Epithelial cell of prostate (primary cell): ENCODE results near the gene NOD1.
A peak's percentile ranks its signal among the peaks of the same experiment; 100 is the strongest.

Source experiments
- DNase-seq: peaks from one replicate; pipeline ENCODE4 v3.0.0-alpha.2; 2011; ENCODE audit warnings: low read depth, low spot score
- H3K27ac ChIP-seq: fragments of 450-650 bp; 2 replicates; pipeline ENCODE4 v1.5.1; 2017; ENCODE audit warnings: mild to moderate bottlenecking

Gene NOD1

GRCh38 chr7:30451539-30452279 lies 26.9 kb downstream of the NOD1 start:
- DNase-seq, result no peak

GRCh38 chr7:30450983-30451497 lies 27.5 kb downstream of the NOD1 start:
- H3K27ac ChIP-seq, result no peak overlapping the region
- no peak for DNase-seq

More at GRCh38 chr7:30451539-30452279, 26.9 kb downstream of the NOD1 start:
- no peak overlapping the region for H3K27ac ChIP-seq

- H3K27ac ChIP-seq, result no peak overlapping the region
- no peak for DNase-seq
These were observed 28.2 kb downstream of the NOD1 start for GRCh38 chr7:30450240-30450982.

DNA sequence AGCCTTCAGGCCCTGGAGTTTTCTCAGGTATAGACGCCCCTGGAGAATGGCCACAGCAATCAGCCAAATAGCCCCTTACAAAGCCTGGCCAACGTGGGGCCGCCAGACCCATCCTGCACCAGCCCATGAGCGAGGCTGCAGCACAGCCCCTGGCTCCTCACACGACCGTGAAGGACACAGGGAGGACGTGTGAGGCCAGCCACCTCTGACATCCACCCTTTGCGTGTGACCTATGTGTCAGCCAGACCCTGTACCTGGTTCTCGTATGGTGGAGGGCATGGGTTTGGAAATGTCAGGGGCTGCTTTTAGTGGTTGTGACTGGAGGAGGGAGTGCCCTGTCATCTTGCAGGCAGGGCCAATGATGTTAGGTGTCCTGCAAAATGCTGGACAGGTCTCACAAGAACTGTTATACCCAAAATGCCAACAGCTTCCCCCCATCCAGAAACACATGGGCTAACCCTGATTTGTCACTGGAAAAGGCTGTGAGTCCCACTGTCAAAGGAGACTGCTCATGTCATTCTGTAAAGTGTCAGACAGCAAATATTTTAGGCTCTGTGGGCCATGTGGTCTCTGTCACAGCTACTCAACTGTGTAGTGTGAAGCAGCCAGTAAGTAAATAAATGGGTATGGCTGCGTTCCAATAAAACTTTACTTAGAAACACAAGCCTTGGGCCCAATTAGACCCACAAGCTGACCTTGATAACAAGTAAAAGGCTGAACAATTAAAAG lies 30.0 kb downstream of the NOD1 start:
- no peak for DNase-seq

DNA sequence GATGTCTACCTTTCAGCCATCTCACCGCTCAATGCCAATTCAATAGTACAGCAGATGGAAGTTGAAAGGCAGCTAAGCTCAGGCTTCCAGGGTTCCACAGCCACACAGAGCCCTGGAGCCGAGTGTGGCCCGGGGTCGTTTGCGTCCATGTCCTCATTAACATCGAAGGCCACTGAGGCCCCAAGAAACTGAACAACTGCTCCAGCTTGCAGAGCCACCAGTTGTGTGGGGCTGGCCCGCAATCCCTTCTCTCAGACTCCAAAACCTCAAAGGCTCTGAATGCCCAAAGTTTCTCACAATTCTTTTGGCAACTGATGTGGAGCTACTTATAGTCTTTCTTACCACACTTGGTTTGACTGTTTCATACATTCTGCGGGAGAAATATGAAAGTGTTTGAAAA lies 31.1 kb downstream of the NOD1 start:
- H3K27ac ChIP-seq, result no peak overlapping the region

More for the DNA sequence above, 30.0 kb downstream of the NOD1 start:
- no peak overlapping the region for H3K27ac ChIP-seq

DNA sequence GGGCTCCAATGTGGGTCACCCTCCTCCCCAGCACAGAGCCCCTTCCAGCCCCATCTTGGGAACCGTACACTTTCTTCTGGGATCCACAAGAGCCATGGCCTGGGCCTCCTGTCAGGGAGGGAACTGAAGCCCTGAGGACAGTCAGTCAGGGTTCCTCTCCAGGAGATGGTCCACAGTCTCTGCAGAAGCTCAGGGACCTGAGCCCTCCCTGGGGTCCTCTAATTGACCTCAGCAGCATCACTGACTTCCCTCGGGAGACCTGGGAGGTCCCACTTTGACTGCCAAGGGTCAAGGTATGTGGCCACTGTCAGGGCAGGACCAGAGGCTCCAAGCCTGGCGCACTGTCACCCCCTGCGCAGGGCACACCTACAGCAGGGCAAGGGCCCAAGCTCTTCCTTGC lies 32.3 kb downstream of the NOD1 start:
- H3K27ac ChIP-seq, result no peak overlapping the region
- no peak for DNase-seq

More for the DNA sequence above, 31.1 kb downstream of the NOD1 start:
- no peak for DNase-seq

DNA sequence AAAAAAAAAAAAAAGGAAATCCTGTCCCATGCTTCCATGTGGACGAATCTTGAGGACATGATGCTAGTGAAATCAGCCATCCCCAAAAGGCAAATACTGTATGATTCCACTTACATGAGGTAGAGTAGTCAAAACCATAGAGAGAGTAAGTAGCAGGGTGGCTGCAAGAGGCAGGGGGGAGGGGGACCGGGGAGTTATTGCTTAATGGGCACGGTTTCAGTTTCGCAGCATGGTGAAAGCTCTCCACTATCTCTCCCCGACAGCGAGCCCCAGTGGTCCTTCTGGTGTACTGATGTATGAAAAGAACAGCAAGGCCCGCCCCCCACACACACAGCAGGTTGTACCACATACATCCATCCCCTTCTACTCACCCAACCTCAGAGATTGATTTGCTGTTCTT lies 32.8 kb downstream of the NOD1 start:
- no peak for DNase-seq
- no peak overlapping the region for H3K27ac ChIP-seq

- no peak for DNase-seq
- H3K27ac ChIP-seq, result no peak overlapping the region
These were observed 40.6 kb downstream of the NOD1 start for GRCh38 chr7:30437823-30438574.

DNA sequence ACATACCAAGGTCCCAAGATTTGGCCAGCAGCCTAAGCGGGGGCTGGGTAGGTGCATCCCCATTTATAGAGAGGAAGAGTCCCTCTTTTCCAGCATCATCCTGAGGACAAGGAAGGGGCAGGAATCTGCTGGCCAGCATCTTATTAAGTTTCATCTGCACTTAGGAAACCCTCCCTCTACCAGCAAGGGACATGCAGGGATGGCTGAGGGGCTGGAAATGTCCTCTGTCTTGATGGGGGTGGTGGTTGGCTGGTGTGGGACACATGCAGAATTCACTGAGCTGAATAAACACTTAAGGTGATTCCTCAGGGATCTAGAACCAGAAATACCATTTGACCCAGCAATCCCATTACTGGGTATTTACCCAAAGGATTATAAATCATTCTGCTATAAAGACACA lies 42.1 kb downstream of the NOD1 start:
- no peak for DNase-seq
- H3K27ac ChIP-seq, result no peak overlapping the region

GRCh38 chr7:30436046-30436445 lies 42.5 kb downstream of the NOD1 start:
- no peak overlapping the region for H3K27ac ChIP-seq
- no peak for DNase-seq

DNA sequence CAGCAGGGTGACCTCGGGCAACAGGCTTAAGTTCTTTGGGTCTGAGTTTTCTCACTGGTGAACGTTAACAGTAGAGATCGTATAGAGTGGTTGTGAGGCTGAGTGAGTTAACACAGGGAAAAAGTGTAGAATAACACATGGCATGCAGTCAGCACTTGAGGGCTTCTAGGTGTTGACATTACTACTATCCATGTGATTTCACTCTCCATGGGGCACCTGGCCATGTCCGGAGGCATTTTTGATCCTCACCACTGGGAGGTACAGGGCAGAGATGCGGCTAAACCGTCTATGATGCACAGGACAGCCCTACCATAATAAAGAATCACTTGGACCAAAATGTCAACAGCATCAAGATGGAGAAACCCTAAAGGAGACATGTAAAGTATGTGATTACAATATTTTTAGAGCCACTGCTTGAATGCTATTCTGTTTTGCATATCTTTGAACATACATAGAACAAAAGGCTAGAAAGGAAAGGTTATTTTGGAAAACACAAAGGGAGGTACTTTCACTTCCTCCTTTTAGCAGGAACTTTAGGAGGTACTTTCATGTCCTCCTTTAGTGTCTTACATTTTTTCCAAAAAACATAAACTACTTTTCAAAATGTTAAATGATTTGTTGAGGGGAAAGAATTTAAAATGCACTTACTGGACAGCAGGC lies 44.3 kb downstream of the NOD1 start:
- DNase-seq, result no peak

DNA sequence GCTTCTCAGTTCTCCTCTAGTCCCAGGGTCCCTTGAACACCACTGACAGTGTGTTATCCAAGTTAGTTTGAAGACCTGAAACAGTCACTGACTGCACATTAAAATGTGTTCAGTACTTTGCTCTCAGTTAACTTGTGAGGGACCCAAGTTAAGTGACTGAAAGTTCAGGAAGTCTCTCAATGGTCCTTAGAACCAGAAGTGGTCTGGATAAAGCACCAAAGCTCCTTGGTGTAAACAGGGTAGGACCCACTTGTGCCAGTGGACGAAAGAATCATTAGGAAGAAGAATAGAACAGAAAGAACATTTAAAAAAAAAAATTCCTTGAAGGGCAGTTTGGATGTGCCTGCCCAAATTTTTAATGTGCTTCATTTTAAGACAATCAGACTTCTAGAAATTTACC lies 45.1 kb downstream of the NOD1 start:
- DNase-seq, result no peak
- H3K27ac ChIP-seq, result no peak overlapping the region

More for the DNA sequence above, 44.3 kb downstream of the NOD1 start:
- no peak overlapping the region for H3K27ac ChIP-seq

DNA sequence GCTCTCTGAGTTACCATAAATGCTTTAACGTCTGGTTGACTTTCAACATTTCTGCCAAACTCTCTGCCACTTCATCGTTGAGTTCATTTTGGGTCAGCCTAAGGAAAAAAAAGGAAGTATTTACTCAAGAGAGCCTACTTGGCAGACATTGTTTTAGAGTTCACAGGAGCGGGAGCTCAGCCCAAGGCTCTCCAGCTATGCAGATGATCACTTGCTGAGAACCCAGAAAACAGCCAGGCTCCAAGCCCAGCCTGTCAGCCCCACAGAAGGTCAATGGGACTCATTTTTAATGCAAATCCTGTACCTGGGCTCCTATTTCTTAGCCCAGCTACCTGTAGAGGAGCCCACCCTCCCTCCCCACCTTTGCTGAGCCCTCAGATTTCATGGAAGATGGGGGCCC lies 45.5 kb downstream of the NOD1 start:
- no peak for DNase-seq
- H3K27ac ChIP-seq, result no peak overlapping the region

DNA sequence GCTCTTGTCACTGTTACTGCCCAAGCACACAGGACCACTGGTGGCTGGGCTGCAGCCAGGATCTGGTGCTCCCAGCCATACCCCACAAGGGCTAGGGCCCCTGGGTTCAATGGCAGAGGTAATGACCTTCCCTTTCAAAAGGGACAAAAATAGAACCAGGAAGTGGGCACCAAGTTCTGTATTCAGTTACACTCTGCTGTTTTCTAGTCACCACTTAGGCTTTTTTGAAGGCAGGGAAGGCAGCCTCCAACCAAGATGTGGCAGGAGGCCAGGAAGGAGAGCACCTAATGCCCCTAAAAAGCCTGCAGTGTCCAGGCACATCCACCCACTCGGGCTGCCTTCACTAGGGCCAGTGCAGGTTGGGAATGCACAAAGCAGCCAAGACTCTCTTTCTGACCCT lies 47.8 kb downstream of the NOD1 start:
- H3K27ac ChIP-seq, result no peak overlapping the region
- no peak for DNase-seq

- DNase-seq, result peak; percentile 45
- no peak overlapping the region for H3K27ac ChIP-seq
These were observed 48.3 kb downstream of the NOD1 start for GRCh38 chr7:30430276-30430675.

- H3K27ac ChIP-seq, result no peak overlapping the region
- DNase-seq, result no peak
These were observed 49.4 kb downstream of the NOD1 start for GRCh38 chr7:30429156-30429530.

GRCh38 chr7:30428246-30429155 lies 50.1 kb downstream of the NOD1 start:
- no peak overlapping the region for H3K27ac ChIP-seq
- DNase-seq, result no peak

- no peak for DNase-seq
- no peak overlapping the region for H3K27ac ChIP-seq
These were observed 51.1 kb downstream of the NOD1 start for GRCh38 chr7:30427296-30428070.
